Measurements from ENCODE around the gene DNAH17.
A peak's percentile ranks its signal among the peaks of the same experiment; 100 is the strongest.

DNAH17 gene

DNA sequence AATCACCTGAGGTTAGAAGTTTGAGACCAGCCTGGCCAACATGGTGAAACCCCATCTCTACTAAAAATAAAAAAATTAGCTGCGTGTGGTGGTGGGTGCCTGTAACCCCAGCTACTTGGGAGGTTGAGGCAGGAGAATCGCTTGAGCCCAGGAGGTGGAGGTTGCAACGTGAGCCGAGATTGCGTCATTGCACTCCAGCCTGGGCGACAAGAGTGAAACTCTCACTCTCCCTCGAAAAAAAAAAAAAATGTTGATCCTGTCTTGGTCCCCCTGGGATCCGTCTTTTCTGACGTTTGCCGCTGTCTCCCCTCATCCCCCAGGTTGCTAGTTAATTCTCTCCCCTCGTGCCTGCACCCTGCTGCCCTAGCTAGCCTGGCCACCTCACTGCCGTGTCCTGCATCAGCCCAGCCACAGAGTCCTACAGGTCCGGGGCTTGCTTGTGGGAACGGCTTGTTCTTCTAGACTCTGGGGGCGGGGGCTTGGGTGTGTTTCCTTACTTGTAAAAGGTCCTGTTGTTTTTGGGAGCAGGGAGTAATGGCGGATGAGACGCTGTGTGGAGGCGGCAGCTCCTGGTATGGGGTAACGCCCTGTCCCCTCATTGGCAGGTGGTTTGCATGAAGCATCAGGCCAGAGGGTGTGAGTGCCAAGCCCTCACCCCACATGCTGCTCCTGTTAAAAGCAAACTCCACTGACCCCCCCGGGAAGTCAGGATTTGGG lies 154.2 kb downstream of the DNAH17 start:
- Histone ChIP-seq H3K27ac (ENCODE audit: low read length) (no peak overlapping the region), H3K36me3 (ENCODE audit: control insufficient read depth in 1 of 2, insufficient read depth in 2 of 2, low read length in 2 of 2) (peaks cover 34 to 59% of the 10 kb centered on the region in 2 donors), H3K4me3 (ENCODE audit: low read depth in 1 of 2, low read length in 2 of 2) (no peak overlapping the region), H3K9me3 (ENCODE audit: control insufficient read depth in 1 of 2, low read length in 2 of 2) (no peaks in the 10 kb centered on the region), H3K27me3 (ENCODE audit: low read depth, low read length) (no peaks in the 10 kb centered on the region), H3K4me1 (ENCODE audit: control insufficient read depth in 1 of 2, insufficient read depth in 2 of 2, low read length in 2 of 2) (no peaks in the 10 kb centered on the region)

DNA sequence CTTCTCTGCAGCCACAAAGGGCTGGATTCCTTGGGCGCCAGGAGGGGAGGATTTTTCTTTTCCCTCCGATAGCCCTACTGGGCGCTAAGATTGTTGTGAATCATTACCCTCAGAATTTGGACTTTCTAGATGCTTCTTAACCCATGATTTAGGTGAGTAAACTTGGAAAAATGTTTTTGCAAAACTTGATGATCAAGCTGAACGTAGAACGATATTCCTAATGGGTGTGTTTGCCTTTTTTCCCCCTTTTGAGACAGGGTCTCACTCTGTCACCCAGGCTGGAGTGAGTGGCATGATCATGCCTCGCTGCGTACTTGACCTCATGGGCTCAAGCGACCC lies 155.0 kb downstream of the DNAH17 start:
- peaks cover 32 to 55% of the 10 kb centered on the region in 2 donors for H3K36me3 ChIP-seq (ENCODE audit: control insufficient read depth in 1 of 2, insufficient read depth in 2 of 2, low read length in 2 of 2)
- H3K9me3 ChIP-seq (ENCODE audit: control insufficient read depth in 1 of 2, low read length in 2 of 2), result no peaks in the 10 kb centered on the region
- no peak overlapping the region for H3K4me3 ChIP-seq (ENCODE audit: low read depth in 1 of 2, low read length in 2 of 2)
- H3K27ac ChIP-seq (ENCODE audit: low read length), result no peak overlapping the region
- H3K4me1 ChIP-seq (ENCODE audit: control insufficient read depth in 1 of 2, insufficient read depth in 2 of 2, low read length in 2 of 2), result no peaks in the 10 kb centered on the region
- H3K27me3 ChIP-seq (ENCODE audit: low read depth, low read length), result no peaks in the 10 kb centered on the region

DNA sequence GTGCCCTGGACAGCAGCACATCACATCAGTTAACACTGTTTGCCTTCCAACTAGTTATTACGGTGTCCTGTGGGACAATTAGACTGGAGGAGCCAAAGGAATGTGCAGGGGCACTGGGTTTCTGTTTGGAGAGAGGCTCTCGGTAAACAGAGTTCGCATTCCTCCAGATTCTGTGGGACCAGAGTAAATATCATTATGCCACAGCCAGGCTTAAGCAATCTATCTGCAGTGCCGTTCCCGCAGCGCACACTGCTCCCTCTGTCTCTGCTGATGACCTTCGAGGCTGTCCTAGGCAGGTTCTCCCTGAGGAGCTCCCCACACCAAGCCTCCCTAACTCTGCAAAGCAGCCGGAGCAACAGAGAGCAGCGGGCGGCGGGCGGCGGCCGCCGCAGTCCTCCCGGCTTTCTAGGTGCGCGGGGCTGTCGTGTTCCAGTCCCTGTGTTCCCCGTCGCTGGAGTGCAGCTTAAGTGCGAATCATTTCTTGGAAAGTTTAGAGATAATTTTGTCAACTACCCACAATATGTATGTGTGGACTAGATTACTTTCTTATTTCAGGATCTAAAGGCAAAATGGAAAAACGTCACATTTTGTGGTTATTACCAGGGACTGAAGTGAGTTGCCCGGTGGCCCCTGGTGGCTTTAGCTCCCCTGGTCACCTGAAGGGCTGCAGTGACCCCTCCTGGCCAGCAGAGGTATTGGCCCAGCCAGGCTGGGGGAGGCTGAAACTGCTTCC lies 155.5 kb downstream of the DNAH17 start:
- Histone ChIP-seq H3K27ac (ENCODE audit: low read length) (no peak overlapping the region), H3K9me3 (ENCODE audit: control insufficient read depth in 1 of 2, low read length in 2 of 2) (no peaks in the 10 kb centered on the region), H3K27me3 (ENCODE audit: low read depth, low read length) (no peaks in the 10 kb centered on the region), H3K4me3 (ENCODE audit: low read depth in 1 of 2, low read length in 2 of 2) (no peak overlapping the region), H3K36me3 (ENCODE audit: control insufficient read depth in 1 of 2, insufficient read depth in 2 of 2, low read length in 2 of 2) (peaks cover 27 to 49% of the 10 kb centered on the region in 2 donors), H3K4me1 (ENCODE audit: control insufficient read depth in 1 of 2, insufficient read depth in 2 of 2, low read length in 2 of 2) (peaks cover 0 to 4% of the 10 kb centered on the region in 2 donors)

DNA sequence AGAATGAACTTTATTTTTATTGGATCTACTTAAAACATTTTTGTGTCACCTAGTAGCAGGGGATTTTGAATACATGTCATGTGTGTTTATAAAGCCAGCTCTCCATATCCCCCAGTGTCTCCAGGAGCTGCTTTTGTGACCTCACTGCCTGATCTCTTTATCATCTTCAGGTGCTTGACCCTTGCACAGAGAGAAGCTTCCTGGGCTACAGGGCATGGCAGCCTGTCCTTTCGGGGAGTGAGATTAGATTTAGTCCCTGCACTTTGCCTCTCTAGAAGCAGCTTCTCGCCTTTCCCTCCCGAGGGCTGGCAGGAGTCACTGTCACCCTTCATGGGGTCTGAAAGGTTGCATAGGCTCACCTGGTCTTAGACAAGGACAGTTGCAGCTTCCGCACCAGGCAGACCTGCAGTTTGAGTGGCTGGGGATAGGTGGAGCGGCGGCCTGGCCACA lies 156.1 kb downstream of the DNAH17 start:
- H3K9me3 ChIP-seq (ENCODE audit: control insufficient read depth in 1 of 2, low read length in 2 of 2), result no peaks in the 10 kb centered on the region
- peaks cover 27 to 43% of the 10 kb centered on the region in 2 donors for H3K36me3 ChIP-seq (ENCODE audit: control insufficient read depth in 1 of 2, insufficient read depth in 2 of 2, low read length in 2 of 2)
- H3K27me3 ChIP-seq (ENCODE audit: low read depth, low read length), result no peaks in the 10 kb centered on the region
- no peak overlapping the region for H3K27ac ChIP-seq (ENCODE audit: low read length)
- peaks cover 3 to 10% of the 10 kb centered on the region in 2 donors for H3K4me1 ChIP-seq (ENCODE audit: control insufficient read depth in 1 of 2, insufficient read depth in 2 of 2, low read length in 2 of 2)
- H3K4me3 ChIP-seq (ENCODE audit: low read depth in 1 of 2, low read length in 2 of 2), result no peak overlapping the region

DNA sequence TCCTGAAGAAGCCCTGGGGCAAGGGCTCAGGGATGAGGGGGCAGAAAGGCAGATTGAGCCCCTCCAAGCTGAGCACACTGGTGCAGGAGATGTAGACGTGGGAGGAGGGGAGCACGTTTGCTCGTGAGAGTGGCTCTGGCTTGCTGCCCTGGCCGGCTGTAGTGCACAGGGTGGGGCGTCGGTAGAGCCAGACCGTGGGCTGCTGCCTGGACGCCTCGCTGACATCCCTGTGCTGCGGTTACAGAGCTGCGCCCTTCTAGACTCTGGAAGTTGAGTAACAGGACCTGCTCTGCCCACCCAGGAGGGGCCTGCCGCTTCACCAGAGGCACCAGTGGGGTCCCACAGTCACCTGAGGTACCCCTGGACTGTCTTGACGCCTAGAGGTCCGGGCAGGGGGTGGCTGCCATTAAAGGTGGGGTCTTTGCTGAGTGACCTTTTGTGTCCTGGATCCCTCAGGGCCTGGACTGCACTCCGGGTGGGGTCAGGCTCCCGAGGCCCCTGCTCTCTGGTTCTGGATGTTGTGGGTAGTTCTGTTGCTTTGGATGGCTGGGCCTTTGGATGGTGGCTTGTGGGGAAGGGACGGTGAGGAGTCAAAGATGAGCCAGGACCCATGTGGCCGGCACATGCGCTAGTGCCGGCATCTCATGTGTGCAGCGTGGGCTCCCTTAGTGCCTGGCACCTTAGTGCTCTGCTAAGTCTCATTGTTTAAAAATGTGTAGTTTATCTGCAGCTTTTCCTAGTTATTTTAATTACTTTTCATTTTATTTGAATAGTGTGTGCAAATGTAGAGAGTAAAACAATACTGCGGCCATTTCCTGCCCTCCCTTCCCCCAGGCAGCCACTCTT lies 157.0 kb downstream of the DNAH17 start:
- H3K4me3 ChIP-seq (ENCODE audit: low read depth in 1 of 2, low read length in 2 of 2), result no peak overlapping the region
- no peaks in the 10 kb centered on the region for H3K9me3 ChIP-seq (ENCODE audit: control insufficient read depth in 1 of 2, low read length in 2 of 2)
- no peak overlapping the region for H3K27ac ChIP-seq (ENCODE audit: low read length)
- H3K36me3 ChIP-seq (ENCODE audit: control insufficient read depth in 1 of 2, insufficient read depth in 2 of 2, low read length in 2 of 2), result peaks cover 27 to 38% of the 10 kb centered on the region in 2 donors
- no peaks in the 10 kb centered on the region for H3K27me3 ChIP-seq (ENCODE audit: low read depth, low read length)
- peaks cover 10 to 17% of the 10 kb centered on the region in 2 donors for H3K4me1 ChIP-seq (ENCODE audit: control insufficient read depth in 1 of 2, insufficient read depth in 2 of 2, low read length in 2 of 2)

DNA sequence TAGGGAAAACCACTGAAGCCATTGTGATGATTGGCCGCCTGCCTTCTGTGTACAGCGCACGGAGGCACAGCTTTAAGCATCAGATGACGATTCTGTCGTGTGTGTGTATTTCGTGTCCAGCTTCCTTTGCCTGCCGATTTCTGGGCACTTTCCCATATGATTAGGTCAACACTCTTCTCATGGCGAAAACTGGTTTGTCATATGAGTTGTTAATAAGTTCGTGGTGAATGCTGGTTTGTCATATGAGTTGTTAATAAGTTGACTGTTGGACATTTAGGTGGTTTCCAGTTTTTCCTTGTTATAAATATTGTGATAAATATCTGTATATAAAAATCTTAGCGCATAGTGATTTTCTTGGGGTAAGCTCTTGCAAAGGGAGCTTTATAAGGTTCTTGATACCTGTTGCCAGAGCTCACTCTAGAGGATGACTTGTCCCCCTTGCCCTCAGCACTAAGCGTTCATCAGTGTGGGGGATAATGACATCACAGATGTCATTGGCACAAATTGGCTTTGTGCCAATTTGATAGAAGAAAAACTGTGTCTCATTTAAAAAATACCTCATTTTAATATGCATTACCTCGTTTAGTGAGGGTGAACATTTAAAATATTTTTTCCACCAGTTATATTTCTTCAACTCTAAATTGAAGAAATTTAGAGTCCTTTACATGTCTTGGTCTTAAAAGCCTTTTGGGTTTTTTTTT lies 158.7 kb downstream of the DNAH17 start:
- H3K36me3 ChIP-seq (ENCODE audit: control insufficient read depth in 1 of 2, insufficient read depth in 2 of 2, low read length in 2 of 2), result peaks cover 17 to 21% of the 10 kb centered on the region in 2 donors
- no peak overlapping the region for H3K4me3 ChIP-seq (ENCODE audit: low read depth in 1 of 2, low read length in 2 of 2)
- H3K27ac ChIP-seq (ENCODE audit: low read length), result no peak overlapping the region
- H3K27me3 ChIP-seq (ENCODE audit: low read depth, low read length), result no peaks in the 10 kb centered on the region
- no peaks in the 10 kb centered on the region for H3K9me3 ChIP-seq (ENCODE audit: control insufficient read depth in 1 of 2, low read length in 2 of 2)
- H3K4me1 ChIP-seq (ENCODE audit: control insufficient read depth in 1 of 2, insufficient read depth in 2 of 2, low read length in 2 of 2), result peaks cover 10 to 17% of the 10 kb centered on the region in 2 donors

DNA sequence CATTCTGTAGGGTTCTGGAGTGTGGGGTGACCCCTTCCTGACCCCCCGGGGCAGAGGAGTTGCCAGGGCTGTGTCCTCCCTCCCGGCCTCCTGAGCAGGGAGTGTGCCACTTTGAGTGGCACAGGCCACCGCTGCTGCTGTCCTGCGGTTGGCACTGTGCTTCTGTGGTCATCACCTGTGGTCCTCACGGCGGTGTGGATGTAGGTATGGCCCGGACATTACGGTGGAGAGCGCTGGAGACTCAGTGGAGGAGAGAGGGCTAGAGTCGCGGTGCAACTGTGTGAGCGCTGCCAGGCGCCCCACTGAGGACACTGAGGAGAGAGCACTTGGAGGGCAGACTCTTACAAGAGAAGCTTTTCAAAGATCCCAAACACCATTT lies 159.7 kb downstream of the DNAH17 start:
- H3K9me3 ChIP-seq (ENCODE audit: control insufficient read depth in 1 of 2, low read length in 2 of 2), result no peaks in the 10 kb centered on the region
- no peaks in the 10 kb centered on the region for H3K27me3 ChIP-seq (ENCODE audit: low read depth, low read length)
- H3K4me3 ChIP-seq (ENCODE audit: low read depth in 1 of 2, low read length in 2 of 2), result no peak overlapping the region
- peaks cover 15 to 21% of the 10 kb centered on the region in 2 donors for H3K36me3 ChIP-seq (ENCODE audit: control insufficient read depth in 1 of 2, insufficient read depth in 2 of 2, low read length in 2 of 2)
- peak overlapping the region; percentile 93 for H3K27ac ChIP-seq (ENCODE audit: low read length)
- H3K4me1 ChIP-seq (ENCODE audit: control insufficient read depth in 1 of 2, insufficient read depth in 2 of 2, low read length in 2 of 2), result peaks cover 10 to 17% of the 10 kb centered on the region in 2 donors

DNA sequence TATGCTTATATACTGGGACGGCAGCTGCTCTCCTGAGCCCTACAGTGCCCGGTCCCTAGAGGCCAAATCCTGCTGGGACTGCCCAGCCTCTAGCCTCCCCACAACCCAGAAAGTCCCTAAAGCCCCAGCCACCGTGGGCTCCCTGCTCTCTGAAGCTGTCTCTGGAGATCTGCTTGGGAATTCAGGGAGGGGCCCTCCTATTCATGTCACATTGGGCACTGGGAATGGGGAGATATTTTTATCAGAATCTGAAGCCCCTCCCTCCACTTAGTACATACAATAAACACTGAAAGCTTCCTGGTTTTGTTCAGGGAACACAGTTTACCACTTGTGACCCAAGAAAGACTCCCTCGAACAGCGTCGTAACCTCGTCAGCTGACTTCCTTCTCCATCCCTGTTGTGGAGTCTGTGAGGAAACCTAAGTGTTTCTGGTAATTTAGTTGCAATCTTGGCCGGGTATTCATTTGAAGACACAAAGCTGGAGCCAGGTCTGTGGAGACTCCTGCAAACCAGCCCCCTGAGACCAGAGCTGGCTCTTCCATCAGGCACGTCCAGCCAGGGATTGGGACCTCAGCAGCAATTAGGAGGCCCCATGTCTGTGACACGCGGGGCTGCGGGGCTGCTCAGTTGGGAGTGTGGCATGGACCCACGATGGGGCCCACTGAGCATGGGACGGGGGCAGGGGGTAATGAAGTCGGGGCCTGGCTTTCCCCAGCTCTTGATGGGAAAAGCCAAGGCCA lies 160.2 kb downstream of the DNAH17 start:
- H3K4me3 ChIP-seq (ENCODE audit: low read depth in 1 of 2, low read length in 2 of 2), result no peak overlapping the region
- no peaks in the 10 kb centered on the region for H3K9me3 ChIP-seq (ENCODE audit: control insufficient read depth in 1 of 2, low read length in 2 of 2)
- H3K36me3 ChIP-seq (ENCODE audit: control insufficient read depth in 1 of 2, insufficient read depth in 2 of 2, low read length in 2 of 2), result peaks cover 15 to 21% of the 10 kb centered on the region in 2 donors
- peak overlapping the region; percentile 93 for H3K27ac ChIP-seq (ENCODE audit: low read length)
- no peaks in the 10 kb centered on the region for H3K27me3 ChIP-seq (ENCODE audit: low read depth, low read length)
- peaks cover 10 to 17% of the 10 kb centered on the region in 2 donors for H3K4me1 ChIP-seq (ENCODE audit: control insufficient read depth in 1 of 2, insufficient read depth in 2 of 2, low read length in 2 of 2)

DNA sequence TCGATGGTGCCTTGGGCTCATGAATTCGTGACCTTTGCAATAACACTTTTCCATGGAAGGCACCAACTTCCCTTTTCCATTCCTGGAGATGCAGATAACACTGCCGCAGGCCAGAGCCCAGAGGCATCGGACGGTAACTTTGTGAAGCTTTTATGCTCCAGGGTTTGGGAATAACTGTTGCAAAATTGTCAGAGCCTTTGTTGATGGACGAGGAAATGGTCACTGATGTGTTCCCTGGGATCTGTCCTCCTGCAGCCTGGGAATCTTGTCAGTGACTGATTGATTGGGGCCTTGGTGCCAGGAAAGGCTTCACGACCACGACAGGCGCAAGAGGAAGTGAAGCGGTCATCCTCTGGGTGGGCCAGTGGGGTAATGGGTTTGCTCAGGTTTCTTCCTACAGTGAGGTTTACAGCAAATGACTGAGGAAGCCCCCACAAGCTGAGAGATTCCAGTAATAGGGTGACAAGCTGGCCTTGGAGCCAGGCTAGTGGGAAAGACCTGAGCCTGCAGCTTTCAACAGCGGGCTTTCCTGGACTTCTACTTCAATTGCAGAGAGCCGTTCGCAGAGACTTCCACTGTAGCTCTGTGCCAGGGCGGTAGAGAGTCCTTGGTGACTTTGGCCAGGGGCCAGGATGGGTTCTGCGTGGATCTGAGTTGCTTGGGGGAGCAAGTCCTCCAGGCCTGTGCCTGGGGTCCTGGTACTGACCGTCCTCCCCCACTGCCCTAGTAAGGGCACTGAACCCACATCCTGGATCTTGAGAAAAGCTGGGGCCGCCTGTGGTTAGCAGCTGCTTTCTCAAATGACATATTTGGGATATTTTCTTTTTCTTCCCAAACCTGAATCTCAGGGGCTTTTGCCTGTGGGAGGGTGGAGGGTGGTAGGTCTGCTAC lies 161.1 kb downstream of the DNAH17 start:
- Histone ChIP-seq H3K36me3 (ENCODE audit: control insufficient read depth in 1 of 2, insufficient read depth in 2 of 2, low read length in 2 of 2) (peaks cover 12% of the 10 kb centered on the region in 2 donors), H3K9me3 (ENCODE audit: control insufficient read depth in 1 of 2, low read length in 2 of 2) (no peaks in the 10 kb centered on the region), H3K27ac (ENCODE audit: low read length) (peak overlapping the region; percentile 93), H3K4me1 (ENCODE audit: control insufficient read depth in 1 of 2, insufficient read depth in 2 of 2, low read length in 2 of 2) (peaks cover 10 to 19% of the 10 kb centered on the region in 2 donors), H3K4me3 (ENCODE audit: low read depth in 1 of 2, low read length in 2 of 2) (no peak overlapping the region), H3K27me3 (ENCODE audit: low read depth, low read length) (no peaks in the 10 kb centered on the region)
